GM21360 (cell line): ENCODE measurements around the gene GGNBP2.

ENCODE experiments used
- ATAC-seq: cut with Tn5 transposase; IDR thresholded peaks from one replicate; pipeline ENCODE4 v1.9.1; 2021; ENCODE audit warnings: mild to moderate bottlenecking, moderate library complexity; ENCODE audit not compliant: unreplicated experiment

Gene GGNBP2

DNA sequence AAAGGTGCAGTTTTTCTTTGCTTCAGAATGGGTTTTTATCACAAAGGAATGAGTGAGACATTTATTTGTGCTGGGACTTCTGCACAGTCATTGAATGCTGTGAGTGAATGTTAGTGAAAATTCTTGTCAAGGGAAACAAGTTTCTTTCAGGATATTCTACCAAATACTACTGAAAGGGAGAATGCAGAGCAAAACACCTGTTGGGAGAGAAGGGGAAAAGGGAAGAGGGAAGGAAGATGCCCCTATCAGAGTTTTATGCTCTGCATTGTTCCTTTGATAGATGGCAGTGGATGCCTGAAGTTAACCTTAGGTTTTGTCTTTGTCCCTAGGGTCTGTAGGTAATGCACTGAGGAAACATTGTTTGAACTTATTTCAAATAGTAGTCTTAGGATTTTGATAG is 3.1 kb downstream of the GGNBP2 start:
- no peak for ATAC-seq

- no peak for ATAC-seq
Observed at GRCh38 chr17:36550491-36551417, 6.0 kb downstream of the GGNBP2 start.

- ATAC-seq, result no peak
Observed at GRCh38 chr17:36553459-36553858, 8.7 kb downstream of the GGNBP2 start.

- no peak for ATAC-seq
Observed at GRCh38 chr17:36566081-36566480, 21.4 kb downstream of the GGNBP2 start.

DNA sequence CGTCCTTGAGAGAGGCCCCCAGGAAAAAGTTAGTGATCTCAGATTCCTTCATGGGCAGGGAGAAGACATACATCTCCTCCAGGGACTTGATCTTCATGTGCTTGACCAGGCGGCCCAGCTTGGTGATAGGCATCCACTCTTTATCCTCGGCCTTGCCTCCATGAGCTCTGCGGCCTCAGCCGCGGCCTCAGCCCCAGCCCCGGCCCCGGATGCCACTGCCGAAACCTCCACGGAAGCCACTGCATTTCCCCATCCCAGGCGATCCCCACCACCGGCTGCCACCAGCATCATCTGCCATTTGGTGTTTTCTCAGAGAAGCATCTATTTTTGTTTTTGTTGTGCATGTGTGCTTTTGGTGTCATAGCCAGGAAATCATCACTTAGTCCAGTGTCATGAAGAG is 30.3 kb downstream of the GGNBP2 start:
- ATAC-seq, result no peak

GRCh38 chr17:36576793-36577192 is 32.1 kb downstream of the GGNBP2 start:
- ATAC-seq, result no peak

DNA sequence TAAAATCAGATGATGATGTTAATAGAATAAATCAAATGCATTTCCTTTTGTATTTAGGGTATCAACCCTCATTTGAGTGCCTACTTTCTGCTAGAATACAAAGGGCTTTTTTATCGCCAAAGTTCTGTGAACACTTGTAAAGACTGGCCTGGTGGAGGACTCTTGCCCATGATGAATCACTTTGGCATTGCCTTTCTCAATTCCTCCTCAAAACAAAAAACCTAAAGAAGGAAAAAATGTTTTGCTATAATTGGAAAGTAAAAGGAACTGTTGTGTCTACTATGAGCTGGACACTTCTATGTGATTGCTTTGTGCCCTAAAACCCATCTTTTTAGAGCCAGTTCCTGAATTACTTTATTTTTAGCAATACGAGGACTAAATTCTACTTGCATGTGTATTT is 34.0 kb downstream of the GGNBP2 start:
- ATAC-seq, result no peak

DNA sequence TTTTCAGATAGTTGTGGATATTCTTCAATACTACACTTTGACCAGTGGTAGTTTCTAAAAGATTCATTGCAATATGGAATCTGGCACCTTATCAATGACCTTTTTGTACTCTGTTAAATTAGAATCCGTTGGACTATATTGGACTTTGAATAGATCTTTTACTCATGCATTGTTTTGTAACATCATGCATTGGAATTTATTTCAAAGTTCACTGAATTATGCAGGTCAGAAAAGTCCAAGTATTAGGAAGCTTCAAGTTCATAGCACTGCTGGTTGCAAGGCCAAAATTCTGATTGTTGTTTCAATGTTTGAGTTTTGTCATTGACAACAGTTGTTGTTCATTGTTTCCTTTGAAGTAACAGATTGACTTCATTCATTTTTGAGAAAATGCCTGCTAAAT is 39.1 kb downstream of the GGNBP2 start:
- ATAC-seq, result no peak

GRCh38 chr17:36586138-36586537 is 41.4 kb downstream of the GGNBP2 start:
- no peak for ATAC-seq

DNA sequence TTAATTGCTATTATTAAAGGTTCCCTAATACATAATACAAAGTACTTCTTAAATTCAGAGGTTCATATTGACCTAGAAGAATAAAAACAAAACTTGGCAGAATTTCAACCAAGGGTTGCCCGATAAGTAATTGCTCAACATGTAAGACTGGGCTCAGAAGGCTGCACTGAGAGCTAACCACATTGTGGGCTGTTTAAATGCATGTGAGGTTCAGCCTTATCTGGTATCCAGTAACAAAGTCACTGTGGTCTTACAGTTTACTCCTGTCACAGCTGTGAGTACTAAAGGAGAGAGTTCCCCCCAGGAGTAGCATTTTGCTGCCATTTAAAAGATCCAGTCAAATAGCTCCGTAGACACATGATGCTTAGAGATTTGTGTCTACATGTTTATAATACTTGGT is 45.4 kb downstream of the GGNBP2 start:
- ATAC-seq, result no peak

- ATAC-seq, result peak; percentile 68
Observed at GRCh38 chr17:36591434-36592315, 47.0 kb downstream of the GGNBP2 start, which contains the start of gene DHRS11. Gene DHRS11 (plus strand): TSS chr17:36591879. CDS start chr17:36592010, 131 bp downstream.

DNA sequence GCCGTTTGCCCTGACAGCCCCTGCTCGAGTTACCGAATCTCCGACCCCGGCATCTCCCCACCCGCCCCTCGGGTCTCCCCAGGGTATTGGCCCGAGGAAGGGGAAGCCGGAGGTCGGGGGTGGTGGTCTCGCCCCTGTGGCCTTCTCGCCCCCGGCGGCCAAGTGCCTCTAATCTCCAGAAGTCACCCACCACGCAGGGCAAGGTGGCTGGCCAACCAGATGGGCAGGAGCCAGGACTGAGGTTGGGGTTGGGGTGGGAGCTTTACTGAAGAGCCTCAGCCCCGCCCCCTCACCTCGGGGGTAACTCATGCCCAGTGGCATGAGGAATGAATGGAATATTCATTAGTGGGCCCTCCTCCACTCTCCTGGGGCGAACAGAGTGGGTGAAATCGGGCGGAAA is 47.6 kb downstream of the GGNBP2 start:
- no peak for ATAC-seq

DNA sequence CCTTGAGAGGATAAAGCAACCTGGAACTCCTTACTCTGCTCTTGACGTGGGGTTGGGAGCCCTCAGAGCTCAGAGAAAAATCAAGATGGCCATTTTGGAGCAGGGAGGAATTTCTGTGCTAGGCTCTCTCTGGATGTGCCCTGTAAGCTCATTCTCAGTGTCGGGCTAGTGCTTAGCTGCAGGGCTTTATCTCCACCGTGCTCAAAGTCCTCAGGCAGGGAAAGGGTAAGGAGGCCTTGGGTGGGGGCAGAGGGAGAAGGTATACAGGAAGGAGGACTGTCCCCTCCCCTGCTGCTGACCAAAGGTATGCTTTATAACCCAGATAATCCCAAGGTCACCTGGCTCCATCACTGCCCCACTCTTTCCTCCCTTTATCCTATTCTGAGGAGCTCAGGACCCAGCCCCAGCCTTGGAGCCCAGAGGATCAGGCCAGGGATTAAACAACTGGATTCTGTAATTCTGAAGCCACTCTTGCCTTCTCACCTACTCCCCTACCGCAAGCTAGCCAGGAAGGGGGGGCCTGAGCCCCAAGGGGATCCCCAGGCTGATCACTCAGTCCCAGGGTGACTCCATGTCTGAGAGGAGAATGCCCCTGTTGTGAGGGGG is 48.1 kb downstream of the GGNBP2 start:
- ATAC-seq, result no peak

DNA sequence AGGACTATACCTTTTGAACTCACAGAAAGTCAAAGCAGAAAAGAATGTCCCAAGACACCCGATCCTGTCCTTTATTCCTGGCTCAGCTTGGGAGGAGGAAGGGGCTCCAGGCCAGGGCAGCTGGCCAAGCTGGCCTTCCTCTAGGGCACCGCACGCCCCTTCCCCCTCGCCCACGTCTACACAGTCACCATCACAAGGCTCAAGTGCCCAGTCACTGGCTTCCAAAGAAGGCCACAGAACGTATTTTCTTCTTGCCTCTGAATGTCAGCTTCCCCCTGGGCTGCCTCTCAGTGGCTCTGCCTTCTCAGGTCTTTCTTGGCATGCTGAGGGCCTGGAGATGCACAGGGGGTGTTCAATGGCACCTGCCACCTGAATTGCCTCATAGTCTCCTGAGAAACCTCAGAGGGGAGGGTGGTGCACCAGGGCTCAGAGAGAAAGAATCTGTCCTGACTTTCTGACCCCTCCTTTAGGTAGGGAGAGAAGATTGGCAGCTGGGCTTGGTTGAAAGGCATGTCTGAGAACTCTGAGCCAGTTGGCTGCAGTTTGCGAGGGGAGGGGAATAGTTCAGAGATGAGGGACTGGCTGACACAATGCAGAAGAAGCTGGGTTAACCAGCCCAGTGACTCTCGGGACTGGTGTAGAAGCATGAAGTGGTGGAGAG is 49.1 kb downstream of the GGNBP2 start:
- no peak for ATAC-seq

DNA sequence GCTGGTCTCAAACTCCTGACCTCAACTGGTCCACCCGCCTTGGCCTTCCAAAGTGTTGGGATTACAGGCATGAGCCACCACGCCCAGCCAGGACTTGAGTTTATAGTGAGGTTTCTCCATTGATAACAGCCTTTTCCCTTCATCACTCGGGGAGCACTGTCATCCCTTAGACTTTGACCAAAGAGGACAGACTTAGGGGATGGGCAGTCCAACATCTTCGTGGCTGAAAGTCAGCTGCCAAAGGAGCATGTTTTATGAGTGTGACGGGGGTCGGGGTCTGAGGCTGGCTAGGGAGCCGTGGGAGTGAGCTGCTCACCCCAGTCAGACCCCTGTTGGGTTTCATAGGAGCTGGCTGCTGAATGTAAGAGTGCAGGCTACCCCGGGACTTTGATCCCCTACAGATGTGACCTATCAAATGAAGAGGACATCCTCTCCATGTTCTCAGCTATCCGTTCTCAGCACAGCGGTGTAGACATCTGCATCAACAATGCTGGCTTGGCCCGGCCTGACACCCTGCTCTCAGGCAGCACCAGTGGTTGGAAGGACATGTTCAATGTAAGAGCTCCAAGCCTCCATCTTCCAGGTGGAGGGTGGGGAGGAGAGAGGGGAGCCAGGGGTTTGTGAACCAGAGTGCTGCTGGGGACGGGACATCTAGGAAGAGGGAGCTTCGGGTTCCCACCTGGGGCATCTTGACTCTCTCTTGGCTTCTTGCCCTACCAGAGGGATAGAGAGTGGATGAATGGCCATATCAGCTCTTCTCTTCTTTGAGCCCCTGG is 50.1 kb downstream of the GGNBP2 start:
- no peak for ATAC-seq

GRCh38 chr17:36597226-36597625 is 52.5 kb downstream of the GGNBP2 start:
- ATAC-seq, result no peak

DNA sequence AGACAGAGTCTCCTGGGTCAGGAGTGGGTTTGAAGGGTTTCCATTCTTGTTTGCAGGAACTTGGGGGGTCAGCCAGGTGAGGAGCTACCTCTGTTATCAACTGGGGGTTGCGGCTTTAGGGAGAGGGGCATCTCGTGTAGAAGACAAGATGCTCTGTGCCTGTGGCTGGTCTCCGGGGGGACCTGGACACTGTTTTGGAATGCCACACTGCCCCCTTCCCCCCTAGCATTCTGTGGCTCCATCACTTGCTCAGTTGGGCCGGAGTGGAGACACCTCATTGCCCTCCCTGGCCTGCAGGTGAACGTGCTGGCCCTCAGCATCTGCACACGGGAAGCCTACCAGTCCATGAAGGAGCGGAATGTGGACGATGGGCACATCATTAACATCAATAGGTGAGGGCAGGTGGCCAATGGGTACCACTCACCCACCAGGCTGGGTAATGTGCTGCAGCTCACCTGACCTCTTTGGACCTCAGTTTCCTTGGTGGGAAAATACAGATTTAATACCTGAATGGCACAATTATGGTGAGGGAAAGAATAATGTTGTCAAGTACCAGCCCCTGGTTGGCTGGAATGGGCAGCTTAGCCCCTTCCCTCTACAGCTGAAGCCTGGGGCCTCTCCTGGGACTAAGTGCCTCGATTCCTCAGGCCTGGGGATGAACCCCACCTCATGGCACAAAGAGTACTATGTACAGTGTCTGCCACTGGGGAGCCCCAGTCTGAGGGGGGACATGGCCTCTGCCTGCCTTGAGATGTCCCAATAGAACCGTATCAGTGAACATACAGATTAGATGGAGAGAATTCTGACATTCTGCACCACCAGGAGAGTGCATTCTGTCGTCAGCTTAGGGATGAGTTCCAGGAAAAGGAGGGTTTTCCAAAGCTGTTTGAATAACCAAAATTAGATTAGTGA is 53.4 kb downstream of the GGNBP2 start:
- ATAC-seq, result no peak

DNA sequence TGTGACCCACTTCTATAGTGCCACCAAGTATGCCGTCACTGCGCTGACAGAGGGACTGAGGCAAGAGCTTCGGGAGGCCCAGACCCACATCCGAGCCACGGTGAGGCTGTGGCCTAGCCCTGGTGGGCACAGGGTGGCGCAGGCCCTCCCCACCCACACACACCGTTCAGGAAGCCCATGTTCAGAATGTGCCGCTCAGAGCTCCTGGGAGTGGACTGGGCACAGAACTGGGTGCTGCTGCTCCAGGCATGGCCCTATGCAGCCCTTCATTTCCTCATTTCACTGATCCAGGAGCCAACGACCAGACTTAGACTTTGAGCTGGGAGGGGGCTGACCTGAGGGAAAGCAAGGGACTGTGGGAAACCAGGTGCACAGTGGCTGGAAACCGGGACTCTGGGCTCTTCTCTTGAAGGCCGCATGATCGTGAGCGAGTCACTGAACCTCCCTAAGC is 54.3 kb downstream of the GGNBP2 start:
- no peak for ATAC-seq
